ENCODE data around the gene LAMC3.

The LAMC3 gene

GRCh38 chr9:130979591-130980385 lies 29.2 kb upstream of the LAMC3 start:
- DNase-seq = no peak

GRCh38 chr9:130980526-130980925 lies 28.4 kb upstream of the LAMC3 start:
- no peak for DNase-seq

DNA sequence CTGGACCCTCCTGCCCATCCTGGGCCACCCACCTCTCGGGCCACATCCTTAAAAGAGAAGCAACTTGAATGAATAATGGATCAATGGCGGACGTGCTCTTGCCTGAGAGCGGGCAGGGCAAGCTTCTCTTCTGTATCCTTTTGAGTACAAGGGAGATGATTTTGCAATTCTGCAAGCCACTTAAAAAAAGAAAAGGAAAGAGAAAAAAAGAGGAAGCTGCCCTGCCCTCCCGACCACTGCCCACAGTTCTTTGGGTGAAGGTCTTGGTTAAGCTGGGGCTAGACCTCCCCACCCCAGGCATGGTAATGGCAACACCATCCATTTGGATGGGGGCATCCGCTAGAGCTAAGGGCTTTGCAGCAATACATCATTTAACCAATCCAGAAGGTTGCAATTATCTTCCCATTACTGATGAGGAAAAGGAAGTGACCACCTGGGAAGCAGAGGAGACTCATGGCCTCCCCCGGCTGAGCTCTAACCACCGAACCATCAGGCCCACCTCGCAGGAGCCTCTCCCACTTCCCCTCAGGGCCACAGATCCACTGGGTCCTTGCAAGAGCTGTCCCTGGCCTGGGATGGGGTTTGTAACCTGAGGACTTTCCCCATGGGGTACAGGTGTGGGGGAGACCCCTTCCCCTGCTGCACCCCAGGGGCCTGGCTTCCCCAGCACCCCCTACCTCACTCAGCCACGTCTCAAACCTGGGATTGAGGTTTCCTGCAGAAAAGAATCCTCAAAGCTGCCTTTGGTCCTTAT lies 27.8 kb upstream of the LAMC3 start:
- DNase-seq = no peak

DNA sequence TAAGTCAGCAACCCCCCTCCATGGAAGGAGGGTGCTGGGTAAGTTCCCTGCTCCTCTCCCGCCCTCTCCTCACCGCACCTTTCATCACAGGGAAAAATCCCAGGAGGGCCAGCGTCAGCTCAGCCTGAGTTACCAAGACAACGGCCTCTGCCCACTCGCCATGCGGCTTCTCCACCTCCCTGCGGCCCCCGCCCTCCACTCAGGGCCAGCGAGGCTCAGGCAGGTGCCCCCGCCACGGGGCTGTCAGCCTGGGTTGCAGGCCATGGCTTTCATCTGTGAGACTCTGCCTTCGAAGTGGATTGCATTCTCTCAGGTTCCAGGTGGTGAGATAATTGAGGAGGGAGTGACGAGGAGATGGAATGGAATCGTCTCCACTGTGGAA lies 27.2 kb upstream of the LAMC3 start:
- DNase-seq = no peak

DNA sequence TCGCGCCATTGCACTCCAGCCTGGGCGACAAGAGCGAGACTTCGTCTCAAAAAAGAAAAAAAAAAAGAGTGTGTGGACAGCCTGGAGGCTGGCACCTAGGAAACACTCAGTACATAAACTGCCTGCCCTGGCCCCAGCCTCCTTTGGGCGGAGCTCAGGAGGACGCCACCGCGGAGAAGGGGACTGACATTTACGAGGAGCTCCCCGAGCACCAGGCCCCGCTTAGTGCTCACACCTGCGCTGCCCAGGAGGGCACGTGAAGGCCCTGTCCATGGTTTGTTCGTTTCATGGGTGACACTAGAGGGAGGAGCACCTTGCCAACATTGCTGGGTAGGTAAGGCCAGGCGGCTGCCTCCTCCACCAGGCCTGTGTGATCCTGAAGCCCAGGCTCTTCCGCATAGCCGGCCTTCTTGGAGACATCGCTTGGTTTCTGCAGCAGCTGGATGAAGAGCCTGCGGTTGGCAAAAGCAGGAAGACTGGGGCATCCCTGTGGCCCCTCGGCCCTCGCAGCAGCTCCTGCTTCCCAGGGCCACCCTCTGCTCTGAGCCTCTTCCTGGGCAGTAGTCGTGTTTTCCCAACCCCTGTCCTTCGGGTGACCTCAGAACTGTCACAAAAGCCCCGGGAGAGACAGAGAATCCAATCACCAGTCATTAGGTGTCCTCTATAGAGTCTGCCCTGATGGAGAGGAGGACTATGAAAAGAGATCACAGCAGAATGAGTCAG lies 26.2 kb upstream of the LAMC3 start:
- DNase-seq = no peak

- no peak for DNase-seq
Observed at GRCh38 chr9:130983359-130983670, 25.7 kb upstream of the LAMC3 start.

DNA sequence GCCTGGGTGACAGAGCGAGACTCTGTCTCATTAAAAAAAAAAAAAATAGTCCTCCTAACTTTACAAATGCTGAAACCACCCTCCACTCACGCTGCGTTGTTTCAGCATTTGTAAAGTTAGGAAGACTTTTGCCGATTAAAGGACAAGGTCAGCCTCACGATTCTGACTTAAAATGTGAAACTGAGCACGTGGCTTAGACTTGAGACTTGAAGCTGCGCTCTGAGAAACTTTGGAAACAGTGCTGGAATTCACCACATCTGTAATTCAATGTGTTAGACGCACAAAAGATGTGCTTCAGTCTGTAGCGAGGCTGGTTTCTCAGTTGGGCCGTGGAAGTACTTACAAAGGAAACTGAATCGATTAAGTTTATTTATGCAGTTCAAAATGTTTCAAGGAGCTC lies 25.0 kb upstream of the LAMC3 start:
- no peak for DNase-seq

- DNase-seq = no peak
Observed at GRCh38 chr9:130984521-130984920, 24.5 kb upstream of the LAMC3 start.

DNA sequence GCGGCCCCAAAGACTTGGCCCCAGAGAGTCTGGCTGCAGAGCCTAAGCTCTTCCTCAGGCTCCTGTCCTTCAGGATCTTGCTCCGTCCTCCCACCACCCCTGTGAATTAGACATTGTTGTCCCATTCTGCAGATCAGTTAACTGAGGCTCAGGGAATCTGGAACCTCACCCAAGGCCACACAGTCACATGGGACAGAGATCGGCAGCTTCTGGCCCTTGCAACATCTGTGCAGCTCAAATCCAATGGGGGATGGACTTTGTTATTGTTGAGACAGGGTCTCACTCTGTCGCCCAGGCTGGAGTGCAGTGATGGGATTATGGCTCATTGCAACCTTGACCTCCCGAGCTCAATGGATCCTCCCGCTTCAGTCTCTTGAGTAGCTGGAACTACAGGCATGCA lies 23.9 kb upstream of the LAMC3 start:
- no peak for DNase-seq

GRCh38 chr9:130985606-130986162 lies 23.3 kb upstream of the LAMC3 start:
- DNase-seq = no peak

DNA sequence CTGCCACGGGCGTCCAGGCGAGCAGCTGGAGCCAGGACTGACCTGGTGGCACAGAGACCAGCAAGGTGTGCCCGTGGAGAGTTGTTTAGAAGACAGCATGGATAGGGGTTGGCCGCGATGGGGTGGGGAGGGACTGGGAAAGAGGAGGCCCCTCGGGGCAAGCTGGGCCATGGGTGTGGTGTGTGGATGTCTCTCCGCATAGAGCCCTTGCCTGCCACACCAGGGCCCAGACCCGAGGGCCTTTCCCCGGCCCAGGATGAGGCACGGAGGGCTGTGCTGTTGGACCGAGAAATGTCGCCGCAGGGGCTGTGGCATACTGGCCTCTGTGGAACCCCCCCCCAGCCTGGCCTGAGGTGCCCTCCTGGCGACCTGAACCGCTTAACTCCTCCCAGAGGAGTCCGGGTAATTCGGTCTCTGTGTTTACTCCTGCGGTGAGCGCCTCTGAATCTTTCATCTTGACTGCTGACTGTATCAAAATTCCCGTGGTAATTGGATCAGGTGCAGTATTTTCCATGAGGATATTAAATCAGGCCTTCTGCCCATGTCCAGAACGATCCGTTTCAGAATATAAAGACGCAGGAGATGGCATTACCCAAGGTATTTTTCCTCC lies 22.5 kb upstream of the LAMC3 start:
- no peak for DNase-seq

DNA sequence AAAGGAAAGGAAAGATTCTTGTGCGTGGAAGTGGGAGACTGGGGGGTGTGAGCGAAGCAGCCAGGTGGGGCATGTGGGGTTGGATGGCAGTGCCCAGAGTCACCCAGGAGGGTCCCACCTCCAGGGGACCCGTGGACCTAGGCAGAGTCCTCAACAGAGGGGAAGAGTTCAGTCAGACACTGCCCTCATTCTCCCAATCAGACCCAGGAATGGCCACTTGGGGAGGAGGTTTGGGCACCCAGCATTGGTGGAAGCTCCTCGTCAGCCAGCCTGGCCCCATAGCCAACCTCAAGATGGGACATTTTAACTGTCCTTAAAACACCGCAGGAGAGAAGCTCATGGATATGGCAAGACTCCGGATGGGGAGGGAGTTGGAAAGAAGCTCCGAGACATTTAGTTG lies 21.9 kb upstream of the LAMC3 start:
- DNase-seq = no peak

DNA sequence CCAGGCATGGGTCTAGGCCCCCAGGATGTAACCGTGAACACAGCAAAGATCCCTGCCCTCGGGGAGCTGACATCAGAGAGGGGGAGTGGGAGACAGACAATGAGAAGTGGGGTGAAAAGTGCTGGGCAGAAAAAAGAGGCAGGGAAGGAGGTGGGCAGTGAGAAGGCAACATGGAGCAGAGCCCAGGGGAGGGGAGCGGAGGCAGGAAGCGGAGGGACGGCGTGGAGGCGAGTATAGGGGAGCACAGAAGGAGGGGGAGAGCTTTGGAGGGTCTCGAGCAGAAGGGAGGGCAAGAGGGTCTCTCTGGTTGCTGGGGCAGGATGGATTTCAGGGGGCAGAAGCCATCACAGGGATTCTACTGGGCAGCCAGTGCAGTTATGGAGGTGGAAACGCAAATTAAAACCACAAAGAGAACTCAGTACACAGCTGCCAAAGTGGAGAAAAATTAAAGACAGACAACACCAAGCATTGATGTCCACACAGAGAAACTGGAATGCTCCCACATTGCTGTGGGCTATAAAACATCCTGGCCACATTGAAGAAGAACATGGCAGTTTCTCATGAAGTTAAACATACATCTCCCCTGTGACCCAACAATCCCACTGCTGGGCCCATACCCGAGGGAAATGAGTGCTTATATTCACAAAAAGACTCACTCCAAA lies 21.1 kb upstream of the LAMC3 start:
- DNase-seq = no peak

- no peak for DNase-seq
Observed at GRCh38 chr9:130988400-130988747, 20.6 kb upstream of the LAMC3 start.

- no peak for DNase-seq
Observed at GRCh38 chr9:130988905-130989304, 20.1 kb upstream of the LAMC3 start.

- DNase-seq = no peak
Observed at GRCh38 chr9:130989391-130989790, 19.6 kb upstream of the LAMC3 start.

DNA sequence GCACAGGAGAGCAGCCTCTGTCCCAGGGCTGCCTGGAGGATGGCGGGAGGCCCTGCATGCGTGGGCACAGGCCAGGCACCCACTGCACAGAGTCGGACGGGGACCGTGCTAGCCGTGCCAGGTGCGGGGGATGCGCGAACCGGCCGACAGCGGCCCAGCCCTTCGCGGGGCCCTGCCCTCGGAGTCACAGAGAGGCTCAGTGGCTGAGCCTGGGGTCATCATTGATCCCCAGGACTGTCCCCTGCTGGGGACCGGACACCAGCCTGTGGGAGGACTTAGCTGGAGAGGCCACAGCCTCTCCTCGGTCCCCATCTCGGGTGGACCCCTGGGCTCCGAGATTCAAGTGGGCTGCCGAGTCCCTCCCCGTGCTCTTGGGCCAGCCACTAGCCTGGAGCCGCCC lies 19.1 kb upstream of the LAMC3 start:
- no peak for DNase-seq

- no peak for DNase-seq
Observed at GRCh38 chr9:130990306-130990977, 18.5 kb upstream of the LAMC3 start.

DNA sequence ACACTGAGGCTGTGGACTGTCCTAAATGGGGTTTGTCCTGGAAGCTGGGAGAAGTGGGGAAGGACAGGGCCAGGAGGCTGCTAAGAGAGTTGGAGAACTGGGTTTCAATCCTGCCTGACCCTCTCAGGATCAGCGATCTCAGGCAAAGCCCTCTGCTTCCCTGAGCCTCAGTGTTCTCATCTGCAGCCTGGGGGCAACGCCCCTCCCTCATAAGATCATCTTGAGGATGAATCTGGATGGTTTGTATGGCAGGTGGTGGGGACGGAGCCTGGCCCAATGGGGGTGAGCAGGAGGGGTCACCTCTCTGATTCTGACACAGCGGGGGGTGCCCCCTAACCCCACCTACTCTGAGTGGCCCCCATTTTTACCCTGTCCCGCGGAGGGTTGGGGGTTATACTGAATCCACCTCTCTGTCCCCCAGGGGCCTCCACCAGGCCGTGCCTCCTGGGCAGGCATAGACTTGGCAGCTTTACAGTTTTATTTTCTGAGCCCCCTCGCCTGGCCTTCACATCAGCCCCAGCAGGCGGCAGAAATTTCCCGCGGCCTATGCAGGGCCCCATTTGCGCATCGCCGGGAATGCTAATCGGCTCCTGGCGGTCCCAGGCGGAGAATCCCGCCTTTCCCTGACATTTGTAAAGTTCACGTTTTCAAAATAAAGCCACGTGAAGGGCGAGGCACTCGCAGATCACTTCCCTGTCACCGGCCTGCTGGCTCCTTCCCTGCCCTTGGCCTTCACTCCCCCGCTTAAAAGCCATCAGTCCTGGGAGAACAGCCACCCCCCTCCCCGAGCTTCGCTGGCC lies 17.8 kb upstream of the LAMC3 start:
- DNase-seq = no peak

- DNase-seq = no peak
Observed at GRCh38 chr9:130991778-130992681, 16.9 kb upstream of the LAMC3 start.
